Smooth muscle cell (in vitro differentiated cells): ENCODE results near the gene SUGCT. TPM values are rescaled to one million over a fixed set of nuclear protein-coding genes. Genes with fewer than 3 reads are reported as not detected.
A peak's percentile ranks its signal among the peaks of the same experiment; 100 is the strongest.

Experiments
- DNase-seq: peaks from one replicate; lab custom pipeline; 2025; ENCODE audit not compliant: unreplicated experiment; lab: John Stamatoyannopoulos, UW
- H2AFZ ChIP-seq: fragments of 200-600 bp; sonication (generic); 2 replicates; pipeline ENCODE4 v1.6.0; 2016; ENCODE audit warnings: antibody characterized with exemption, low read depth, mild to moderate bottlenecking
- H3F3A ChIP-seq: fragments of 200-600 bp; sonication (generic); 2 replicates; pipeline ENCODE4 v1.6.0; 2017; ENCODE audit warnings: antibody characterized with exemption, low read depth
- H3K27ac ChIP-seq: fragments of 200-600 bp; sonication (generic); 2 replicates; pipeline ENCODE4 v1.5.1; 2016; ENCODE audit warnings: low read depth, mild to moderate bottlenecking
- H3K27me3 ChIP-seq: fragments of 200-600 bp; sonication (generic); 2 replicates; pipeline ENCODE4 v1.6.1; 2016; ENCODE audit warnings: low read depth, mild to moderate bottlenecking
- H3K36me3 ChIP-seq: fragments of 200-600 bp; sonication (generic); 2 replicates; pipeline ENCODE4 v1.5.1; 2016; ENCODE audit warnings: low read depth
- H3K4me1 ChIP-seq: fragments of 200-600 bp; sonication (generic); 2 replicates; pipeline ENCODE4 v1.5.1; 2016; ENCODE audit warnings: low read depth
- H3K4me2 ChIP-seq: fragments of 200-600 bp; sonication (generic); 2 replicates; pipeline ENCODE4 v1.6.0; 2016; ENCODE audit warnings: mild to moderate bottlenecking
- H3K4me3 ChIP-seq: fragments of 200-600 bp; sonication (generic); 2 replicates; pipeline ENCODE4 v1.5.1; 2016; ENCODE audit warnings: mild to moderate bottlenecking
- H3K79me2 ChIP-seq: fragments of 200-600 bp; sonication (generic); 2 replicates; pipeline ENCODE4 v1.6.0; 2016; ENCODE audit warnings: low read depth, mild to moderate bottlenecking
- H3K9ac ChIP-seq: fragments of 200-600 bp; sonication (generic); 2 replicates; pipeline ENCODE4 v1.6.0; 2016; ENCODE audit warnings: low read depth
- H3K9me3 ChIP-seq: fragments of 200-600 bp; sonication (generic); replicated peaks from 2 replicates; pipeline ENCODE4 v1.5.1; 2016; ENCODE audit warnings: low read depth
- H4K20me1 ChIP-seq: fragments of 200-600 bp; sonication (generic); 2 replicates; pipeline ENCODE4 v1.6.0; 2016; ENCODE audit warnings: low read depth
- CTCF ChIP-seq: fragments of 200-600 bp; sonication (generic); IDR thresholded peaks from 2 replicates; pipeline ENCODE4 v1.5.1; 2017; ENCODE audit warnings: borderline replicate concordance, mild to moderate bottlenecking, antibody characterized with exemption; ENCODE audit not compliant: insufficient read depth, poor library complexity, severe bottlenecking
- WGBS: methylation state at CpG from one replicate; pipeline ENCODE4 v1.1.7; 2016; ENCODE audit warnings: low lambda C conversion rate; 5-methylcytosine and 5-hydroxymethylcytosine counted together
- polyA plus RNA-seq: library from polyadenylated mRNA; unstranded; fragments of >200 nt; fragmentation: Nextera tagmentation; extraction: Ambion mirVana; gene quantifications from 2 replicates; pipeline ENCODE4 v1.2.1, GENCODE V29; 2016
- total RNA-seq: library from RNA; depleted of rRNA; stranded (reverse); fragments of >200 nt; gene quantifications from 2 replicates; pipeline ENCODE4 v1.2.3, GENCODE V29; 2014

The SUGCT gene
- total and polyA plus RNA-seq, 2 experiments from 2014 or later = 16.9 to 65.8 TPM

GRCh38 chr7:40282858-40283257, 148.1 kb downstream of the SUGCT start:
- H4K20me1 ChIP-seq = no peaks in the 10 kb centered on the region
- H3K79me2 ChIP-seq = no peaks in the 10 kb centered on the region
- no peak overlapping the region for H3K4me2 ChIP-seq
- H3K9me3 ChIP-seq = peaks cover 7% of the 10 kb centered on the region
- no peak overlapping the region for H3K4me3 ChIP-seq
- no peak overlapping the region for H2AFZ ChIP-seq
- no peak overlapping the region for H3K9ac ChIP-seq
- no peak for TF ChIP-seq CTCF
- no peak overlapping the region for H3K27ac ChIP-seq
- no peaks in the 10 kb centered on the region for H3K36me3 ChIP-seq
- H3K4me1 ChIP-seq = no peaks in the 10 kb centered on the region
- H3F3A ChIP-seq = no peaks in the 10 kb centered on the region
- no peak for DNase-seq
- 88% methylated on average over 2 of the region's 2 CpGs for WGBS
- no peaks in the 10 kb centered on the region for H3K27me3 ChIP-seq

GRCh38 chr7:40283391-40283790, 148.6 kb downstream of the SUGCT start:
- Histone ChIP-seq H3K4me1 (no peaks in the 10 kb centered on the region), H3F3A (no peaks in the 10 kb centered on the region), H3K9me3 (peaks cover 7% of the 10 kb centered on the region), H3K4me3 (no peak overlapping the region), H3K27ac (no peak overlapping the region), H3K36me3 (no peaks in the 10 kb centered on the region), H3K9ac (no peak overlapping the region), H3K79me2 (no peaks in the 10 kb centered on the region), H4K20me1 (no peaks in the 10 kb centered on the region), H2AFZ (no peak overlapping the region), H3K27me3 (no peaks in the 10 kb centered on the region), H3K4me2 (no peak overlapping the region)
- WGBS = 66% methylated on average over 6 of the region's 6 CpGs
- TF ChIP-seq CTCF = no peak
- no peak for DNase-seq

GRCh38 chr7:40288827-40289226, 154.0 kb downstream of the SUGCT start:
- no peak overlapping the region for H3K27ac ChIP-seq
- no peaks in the 10 kb centered on the region for H3K36me3 ChIP-seq
- no peak overlapping the region for H2AFZ ChIP-seq
- no peaks in the 10 kb centered on the region for H4K20me1 ChIP-seq
- H3K9ac ChIP-seq = no peak overlapping the region
- no peak for TF ChIP-seq CTCF
- WGBS = 86% methylated on average over 2 of the region's 2 CpGs
- no peaks in the 10 kb centered on the region for H3K9me3 ChIP-seq
- no peaks in the 10 kb centered on the region for H3K27me3 ChIP-seq
- H3K4me3 ChIP-seq = no peak overlapping the region
- H3K4me2 ChIP-seq = no peak overlapping the region
- no peak for DNase-seq
- H3K79me2 ChIP-seq = no peaks in the 10 kb centered on the region
- no peaks in the 10 kb centered on the region for H3F3A ChIP-seq
- no peaks in the 10 kb centered on the region for H3K4me1 ChIP-seq

- no peak for DNase-seq
- 31% methylated on average over 1 of the region's 1 CpG for WGBS
- Histone ChIP-seq H3K79me2 (no peaks in the 10 kb centered on the region), H2AFZ (no peak overlapping the region), H3F3A (peaks cover 30% of the 10 kb centered on the region), H3K27me3 (no peaks in the 10 kb centered on the region), H3K4me2 (peak overlapping the region; percentile 76), H3K9ac (peak overlapping the region; percentile 93), H3K36me3 (no peaks in the 10 kb centered on the region), H3K4me1 (peaks cover 10% of the 10 kb centered on the region), H3K9me3 (no peaks in the 10 kb centered on the region), H4K20me1 (no peaks in the 10 kb centered on the region), H3K4me3 (no peak overlapping the region), H3K27ac (peak overlapping the region; percentile 100)
- TF ChIP-seq CTCF = no peak
Observed at GRCh38 chr7:40297741-40298311, 163.0 kb downstream of the SUGCT start.
